Fibroblast of lung (primary cell): ENCODE results near the gene SNRPD3. TPM values are rescaled to one million over a fixed set of nuclear protein-coding genes. Genes with fewer than 3 reads are reported as not detected.

Experiments used
- DNase-seq, 2 donors: peaks; one replicate each; pipeline versions ENCODE4 v3.0.0 to v3.0.0-alpha.2; 2010; ENCODE audit warnings: low read depth in 2 of 2
- H2AFZ ChIP-seq: 2 replicates; pipeline ENCODE4 v1.5.1; 2012; ENCODE audit warnings: low read length, control low read depth, inconsistent platforms
- H3K27ac ChIP-seq: 2 replicates; pipeline ENCODE4 v1.5.1; 2011; ENCODE audit warnings: low read length, control low read depth; ENCODE audit not compliant: insufficient read depth
- H3K27me3 ChIP-seq: 2 replicates; pipeline ENCODE4 v1.5.1; 2011; ENCODE audit warnings: mild to moderate bottlenecking, low read length; ENCODE audit not compliant: control insufficient read depth, insufficient read depth
- H3K36me3 ChIP-seq: 2 replicates; pipeline ENCODE4 v1.5.1; 2011; ENCODE audit warnings: low read length; ENCODE audit not compliant: control insufficient read depth, insufficient read depth
- H3K4me1 ChIP-seq: 2 replicates; pipeline ENCODE4 v1.5.1; 2011; ENCODE audit warnings: low read length; ENCODE audit not compliant: control insufficient read depth, insufficient read depth; ENCODE audit errors: extremely low read depth
- H3K4me2 ChIP-seq: 2 replicates; pipeline ENCODE4 v1.5.1; 2011; ENCODE audit warnings: low read length, control low read depth; ENCODE audit not compliant: insufficient read depth; ENCODE audit errors: extremely low read depth
- H3K4me3 ChIP-seq, 4 experiments: fragments of 200-600 bp in 1 of 4; sonication (generic) in 1 of 4; replicated peaks in 1 of 4; 2 replicates each; pipeline ENCODE4 v1.5.1; 2011 to 2016; ENCODE audit warnings: low read length in 4 of 4, low read depth in 3 of 4, mild to moderate bottlenecking in 3 of 4, control low read depth in 2 of 4, inconsistent platforms in 1 of 4, mixed read lengths in 1 of 4; ENCODE audit not compliant: insufficient read depth in 1 of 4; ENCODE audit errors: control extremely low read depth in 1 of 4
- H3K79me2 ChIP-seq: 2 replicates; pipeline ENCODE4 v1.5.1; 2012; ENCODE audit warnings: mild to moderate bottlenecking, low read length, inconsistent platforms; ENCODE audit not compliant: control insufficient read depth, insufficient read depth
- H3K9ac ChIP-seq: 2 replicates; pipeline ENCODE4 v1.5.1; 2011; ENCODE audit warnings: mild to moderate bottlenecking, low read length, control low read depth; ENCODE audit not compliant: insufficient read depth
- H3K9me3 ChIP-seq: 2 replicates; pipeline ENCODE4 v1.5.1; 2012; ENCODE audit warnings: low read depth, low read length; ENCODE audit not compliant: control insufficient read depth, insufficient read depth
- H4K20me1 ChIP-seq: 2 replicates; pipeline ENCODE4 v1.5.1; 2011; ENCODE audit warnings: low read length; ENCODE audit not compliant: control insufficient read depth, insufficient read depth; ENCODE audit errors: extremely low read depth
- CTCF ChIP-seq, 2 donors: IDR thresholded peaks in 1 of 2; conservative IDR thresholded peaks in 1 of 2; 1 replicate in 1 of 2; 2 replicates in 1 of 2; pipeline ENCODE4 v1.5.1; 2011 to 2012; ENCODE audit warnings: low read length in 2 of 2, control low read depth in 1 of 2, inconsistent platforms in 1 of 2, low read depth in 1 of 2, mild to moderate bottlenecking in 1 of 2
- EZH2 ChIP-seq: IDR thresholded peaks from 2 replicates; pipeline ENCODE4 v1.5.1; 2012; ENCODE audit warnings: low read length, control low read depth, mild to moderate bottlenecking; ENCODE audit errors: missing control alignments
- polyA plus RNA-seq, 2 donors: library from polyadenylated mRNA; depleted of rRNA in 1 of 2; stranded (reverse) in 1 of 2; unstranded in 1 of 2; fragments of >200 nt; gene quantifications; 2 replicates each; pipeline ENCODE4 v1.2.1, GENCODE V29; 2011 to 2012; ENCODE audit warnings: missing spikeins in 1 of 2
- total RNA-seq: library from RNA; depleted of rRNA; stranded (reverse); fragments of >200 nt; gene quantifications from 2 replicates; pipeline ENCODE4 v1.2.1, GENCODE V29; 2014

SNRPD3 gene
- total and polyA plus RNA-seq, 2 donors (not counting 1 experiment from before 2014, with no cell fraction given), result 114 to 151 TPM

DNA sequence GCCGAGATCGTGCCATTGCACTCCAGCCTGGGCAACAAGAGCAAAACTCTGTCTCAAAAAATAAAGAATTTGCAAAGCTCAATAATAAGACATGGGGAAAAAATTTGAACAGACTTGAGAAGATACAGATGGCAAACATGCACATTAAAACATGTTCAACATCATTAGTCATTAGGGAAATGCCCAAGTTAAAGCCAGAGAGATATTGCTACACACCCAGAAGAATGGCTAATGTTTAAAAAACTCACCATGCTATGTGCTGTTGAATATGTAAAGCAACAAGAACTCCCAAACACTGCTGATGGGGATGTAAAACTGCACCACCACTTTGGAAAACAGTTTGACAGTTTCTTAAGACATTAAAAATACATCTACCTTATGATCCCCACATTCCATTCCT is 24.5 kb downstream of the SNRPD3 start:
- Histone ChIP-seq H3K4me1 (peaks cover 7% of the 10 kb centered on the region), H3K79me2 (no peaks in the 10 kb centered on the region), H2AFZ (no peak overlapping the region), H3K27ac (no peak overlapping the region), H3K36me3 (no peaks in the 10 kb centered on the region), H3K4me3 (no peak overlapping the region), H3K27me3 (no peaks in the 10 kb centered on the region), H3K9me3 (no peaks in the 10 kb centered on the region), H4K20me1 (no peaks in the 10 kb centered on the region), H3K4me2 (no peak overlapping the region), H3K9ac (no peak overlapping the region)
- peak; percentile 59 to 87 for DNase-seq
- TF ChIP-seq CTCF (conservative IDR thresholded peaks at IDR 0.05 in 1 of 2, IDR thresholded peaks at IDR 0.05 in 1 of 2; ENCODE audit: low read depth in 1 of 2, low read length in 2 of 2) (no peak), EZH2 (no peak)

GRCh38 chr22:24582056-24582814 is 26.4 kb downstream of the SNRPD3 start:
- Histone ChIP-seq H2AFZ (no peak overlapping the region), H3K9me3 (no peaks in the 10 kb centered on the region), H3K4me2 (no peak overlapping the region), H3K79me2 (no peaks in the 10 kb centered on the region), H3K36me3 (peaks cover 4% of the 10 kb centered on the region), H3K9ac (no peak overlapping the region), H3K27me3 (no peaks in the 10 kb centered on the region), H3K27ac (no peak overlapping the region), H3K4me3 (no peak overlapping the region), H3K4me1 (peaks cover 7% of the 10 kb centered on the region), H4K20me1 (no peaks in the 10 kb centered on the region)
- no peak for DNase-seq
- TF ChIP-seq EZH2 (no peak), CTCF (conservative IDR thresholded peaks at IDR 0.05 in 1 of 2, IDR thresholded peaks at IDR 0.05 in 1 of 2; ENCODE audit: low read depth in 1 of 2, low read length in 2 of 2) (no peak)

- Histone ChIP-seq H3K36me3 (peaks cover 4% of the 10 kb centered on the region), H3K79me2 (no peaks in the 10 kb centered on the region), H3K4me3 (no peak overlapping the region), H3K27me3 (no peaks in the 10 kb centered on the region), H3K4me2 (peak overlapping the region; percentile 40), H3K4me1 (peaks cover 7% of the 10 kb centered on the region), H3K9ac (no peak overlapping the region), H3K27ac (no peak overlapping the region), H4K20me1 (no peaks in the 10 kb centered on the region), H2AFZ (no peak overlapping the region), H3K9me3 (no peaks in the 10 kb centered on the region)
- DNase-seq, result peak; percentile 21 to 35
- TF ChIP-seq EZH2 (no peak), CTCF (conservative IDR thresholded peaks at IDR 0.05 in 1 of 2, IDR thresholded peaks at IDR 0.05 in 1 of 2; ENCODE audit: low read depth in 1 of 2, low read length in 2 of 2) (no peak)
Measured at GRCh38 chr22:24583221-24584165, 27.7 kb downstream of the SNRPD3 start.
